Activated CD8-positive, alpha-beta memory T cell treated with anti-CD3 and anti-CD28 coated beads, Interleukin-2, amount 50 U/mL, for 24 hours (primary cell): ENCODE data around the gene ZC3H4.
"Not testable (repeated sequence)": the region's sequence is repeated elsewhere in the genome, so short reads cannot be mapped to it uniquely, and the experiment has no call there.

Experiments
- DNase-seq: peaks from one replicate; pipeline ENCODE4 v3.0.0-alpha.2; 2020; ENCODE audit errors: extremely low read depth

The ZC3H4 gene

DNA sequence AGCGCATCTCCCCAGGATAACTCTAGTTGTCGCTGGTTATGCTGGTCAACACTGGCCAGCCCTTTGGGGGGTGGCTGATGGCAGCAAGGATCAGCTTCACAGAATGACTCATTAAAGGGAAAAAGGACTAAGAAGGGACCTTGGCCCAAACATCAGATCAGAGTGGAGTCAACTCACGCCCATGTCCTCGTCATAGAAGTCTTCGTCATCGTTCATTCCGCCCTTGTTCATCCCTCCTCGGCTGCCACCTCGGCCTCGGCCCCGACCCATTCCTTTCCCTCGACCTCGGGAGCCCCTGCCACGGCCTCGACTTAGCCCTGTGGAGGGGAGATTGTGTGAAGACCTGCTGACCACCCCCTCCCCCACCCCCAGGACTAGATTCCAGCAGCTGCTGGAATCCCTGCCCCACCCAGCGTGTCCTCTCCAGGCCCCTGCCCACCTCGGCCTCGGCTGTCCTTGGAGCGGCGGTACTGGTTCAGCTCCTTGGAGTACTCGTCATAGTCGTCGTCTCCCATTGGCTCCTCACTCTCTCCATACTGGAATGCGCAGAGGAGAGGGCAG lies 28.6 kb downstream of the ZC3H4 start:
- no peak for DNase-seq

DNA sequence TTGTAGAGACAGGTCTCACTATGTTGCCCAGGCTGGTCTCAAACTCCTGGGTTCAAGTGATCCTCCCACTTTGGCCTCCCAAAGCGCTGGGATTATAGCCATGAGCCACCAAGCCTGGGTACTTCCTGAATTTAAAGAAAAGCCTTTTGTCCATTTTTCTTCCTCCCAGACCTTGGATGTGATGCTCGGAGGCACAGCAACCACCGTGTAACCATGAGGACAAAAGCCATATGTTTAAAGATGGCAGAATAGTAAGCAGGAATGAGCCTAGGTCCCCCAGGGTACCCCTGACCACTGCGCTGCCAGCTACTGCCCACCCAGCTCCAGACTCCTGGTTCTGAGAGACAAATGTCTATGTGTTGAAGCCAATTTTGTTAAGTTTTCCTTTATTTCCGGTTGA lies 31.1 kb downstream of the ZC3H4 start:
- DNase-seq, result no peak

DNA sequence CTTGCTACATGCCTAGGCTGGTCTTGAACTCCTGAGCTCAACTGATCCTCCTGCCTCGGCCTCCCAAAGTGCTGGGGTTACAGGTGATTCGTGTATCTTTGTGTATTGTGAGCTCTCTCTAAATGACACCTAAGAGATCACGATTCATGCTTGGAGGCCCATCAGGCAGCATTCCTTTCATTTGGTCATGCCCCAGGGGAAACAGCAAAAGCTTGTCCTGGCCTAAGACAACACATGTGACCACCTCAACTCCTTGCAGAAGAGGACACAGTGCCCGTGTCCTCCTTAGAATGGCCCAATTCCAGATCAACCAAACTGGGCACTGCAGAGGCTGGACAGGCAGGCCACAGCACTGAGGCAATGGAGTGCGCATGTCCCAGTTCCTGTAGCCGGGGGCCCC lies 32.5 kb downstream of the ZC3H4 start:
- no peak for DNase-seq

DNA sequence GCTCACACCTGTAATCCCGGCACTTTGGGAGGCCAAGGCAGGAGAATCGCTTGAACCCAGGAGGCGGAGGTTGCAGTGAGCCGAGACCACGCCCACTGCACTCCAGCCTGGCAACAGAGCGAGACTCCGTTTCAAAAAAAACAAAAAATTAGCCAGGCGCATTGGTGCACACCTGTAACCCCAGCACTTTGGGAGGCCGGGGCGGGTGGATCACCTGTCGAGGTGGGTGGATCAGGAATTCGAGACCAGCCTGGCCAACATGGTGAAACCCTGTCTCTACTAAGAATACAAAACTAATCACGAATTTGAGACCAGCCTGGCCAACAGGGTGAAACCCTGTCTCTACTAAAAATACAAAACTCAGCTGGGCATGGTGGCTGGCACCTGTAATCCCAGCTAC lies 35.2 kb downstream of the ZC3H4 start:
- DNase-seq, result not testable (repeated sequence)

DNA sequence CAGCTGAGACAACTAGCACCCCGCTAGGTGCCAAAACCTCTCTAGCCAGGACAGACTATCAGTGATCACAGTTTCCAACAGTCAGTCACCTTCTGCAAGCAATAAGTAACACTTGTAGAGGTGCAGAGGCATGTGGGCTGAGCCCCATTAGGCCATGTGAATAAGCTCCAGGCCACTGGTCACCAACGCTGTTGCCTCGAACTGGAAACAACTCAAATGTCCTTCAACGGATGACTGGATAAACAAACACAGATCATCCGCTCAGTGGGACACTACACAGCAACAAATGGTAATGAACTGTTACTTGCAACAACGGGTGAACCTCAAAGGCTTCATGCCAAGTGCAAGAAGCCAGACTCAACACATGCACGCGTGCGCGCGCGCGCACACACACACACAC lies 37.6 kb downstream of the ZC3H4 start:
- DNase-seq, result no peak

DNA sequence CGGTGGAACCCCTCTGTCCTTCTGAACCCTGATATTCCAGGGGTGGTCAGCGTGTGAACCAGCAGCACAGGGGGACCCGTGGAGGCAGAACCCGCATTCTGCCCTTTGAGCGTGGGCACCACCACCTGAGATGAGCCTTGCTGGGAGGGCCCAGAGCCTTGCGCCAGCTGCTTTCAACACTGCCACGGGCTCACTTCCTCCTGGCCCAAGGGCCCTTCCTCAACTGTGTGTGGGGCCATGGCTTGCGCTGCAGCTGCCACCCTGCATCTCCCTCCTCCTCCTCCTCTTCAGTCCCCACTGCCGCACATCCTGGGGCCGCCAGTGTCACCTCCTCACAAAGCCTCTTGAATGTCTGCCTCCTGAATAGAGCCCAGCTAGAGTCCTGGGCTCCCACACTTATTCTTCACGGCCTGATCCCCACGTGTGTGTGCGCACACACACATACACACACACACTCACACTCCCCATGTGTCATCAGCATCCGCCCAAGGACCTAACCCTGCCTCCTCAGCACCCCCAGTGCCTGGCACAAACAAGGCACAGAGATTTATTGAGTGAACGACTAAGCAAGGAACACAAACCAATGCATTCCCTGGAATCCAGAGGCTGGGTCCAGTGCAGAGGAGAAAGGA lies 38.3 kb downstream of the ZC3H4 start:
- no peak for DNase-seq

DNA sequence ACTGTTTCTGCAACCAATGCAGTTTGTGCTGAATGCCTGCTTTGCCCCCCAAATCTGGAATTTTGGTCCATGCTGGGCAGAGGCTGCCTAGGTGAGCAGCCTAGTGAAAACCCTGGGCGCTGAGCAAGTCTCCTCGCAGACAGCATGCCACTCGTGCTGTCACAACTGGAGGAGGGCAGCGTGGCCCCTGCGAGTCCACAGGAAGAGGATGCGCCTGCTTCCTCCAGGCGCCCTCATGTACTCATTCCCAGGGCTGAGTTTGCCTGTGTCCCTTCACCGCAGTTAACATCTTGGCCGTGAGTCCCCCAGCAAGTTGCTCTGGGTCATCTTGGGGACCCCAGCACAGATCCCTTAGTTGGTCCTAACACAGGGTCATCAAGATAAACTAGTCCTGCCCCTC lies 39.0 kb downstream of the ZC3H4 start:
- DNase-seq, result no peak

DNA sequence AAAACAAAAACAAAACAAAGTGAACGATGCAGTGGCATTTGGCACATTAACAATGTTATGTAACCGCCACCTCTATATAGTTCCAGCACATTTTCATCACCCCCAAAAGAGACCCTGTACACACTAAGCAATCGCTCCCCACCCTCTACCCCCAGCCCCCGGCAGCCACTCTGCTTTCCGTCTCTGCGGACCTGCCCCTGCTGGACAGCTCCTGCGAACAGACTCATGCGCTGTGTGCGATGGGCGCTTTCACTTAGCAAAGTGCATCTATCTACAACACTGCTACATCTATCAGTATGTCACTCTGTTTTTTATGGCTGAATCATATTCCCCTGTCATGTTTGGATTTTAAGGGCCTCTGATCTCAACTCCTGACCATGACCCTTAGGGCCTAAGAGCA lies 40.0 kb downstream of the ZC3H4 start:
- no peak for DNase-seq

DNA sequence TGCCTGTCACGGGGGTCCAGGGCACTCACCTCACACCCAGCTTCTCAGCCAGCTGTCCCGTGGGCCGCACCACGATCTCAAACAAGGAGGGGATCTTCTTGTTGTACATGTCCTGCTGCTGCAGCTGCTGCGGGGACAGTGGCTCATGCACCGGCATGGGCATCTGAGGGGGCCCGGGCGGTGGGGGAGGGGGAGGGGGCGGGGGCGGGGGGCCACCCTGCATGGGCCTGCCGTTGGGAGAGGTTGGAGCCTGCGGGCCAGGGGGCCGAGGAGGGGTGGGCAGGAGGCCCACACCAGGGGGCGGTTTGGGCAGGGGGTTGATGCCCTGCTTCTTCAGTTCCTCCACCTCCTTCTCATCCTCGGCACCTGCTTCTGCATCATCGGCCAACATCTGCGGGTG lies 41.3 kb downstream of the ZC3H4 start:
- DNase-seq, result no peak

DNA sequence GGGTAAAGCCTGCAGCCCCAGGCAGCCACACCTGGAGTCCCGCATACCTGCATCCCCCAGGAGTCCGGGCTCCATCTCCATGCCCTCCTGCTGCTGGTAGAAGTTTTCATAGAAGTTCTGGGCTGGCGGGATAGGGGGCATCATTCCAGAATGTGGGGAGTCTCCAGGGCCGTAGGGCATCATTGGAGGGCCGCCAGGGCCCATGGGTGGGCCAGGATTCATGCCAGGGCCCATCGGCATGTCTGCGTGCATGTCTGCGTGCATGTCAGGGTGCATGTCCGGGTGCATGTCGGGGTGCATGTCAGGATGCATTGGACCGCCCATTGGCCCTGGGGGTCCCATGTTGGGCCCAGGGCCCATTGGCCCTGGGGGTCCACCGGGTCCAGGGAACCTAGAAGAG lies 41.8 kb downstream of the ZC3H4 start:
- no peak for DNase-seq

DNA sequence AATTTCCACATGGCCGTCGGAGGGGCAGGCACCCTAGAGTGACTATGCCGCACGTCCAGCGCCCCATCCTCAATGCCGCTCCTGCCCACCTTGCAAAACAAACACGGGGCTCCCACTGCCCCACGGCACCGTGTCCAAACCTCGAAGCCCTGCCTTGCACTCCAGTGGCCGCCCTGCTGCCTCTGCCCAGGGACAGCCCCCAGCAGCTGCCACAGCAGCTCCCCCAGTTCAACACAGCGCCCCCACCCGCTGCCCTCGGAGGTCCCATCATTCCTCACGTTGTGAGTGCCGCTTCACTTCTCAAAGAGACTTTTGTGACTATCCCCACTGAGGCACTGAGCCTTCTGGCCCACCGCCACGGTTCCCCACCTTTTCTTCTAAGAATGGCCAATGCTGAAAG lies 42.8 kb downstream of the ZC3H4 start:
- DNase-seq, result no peak

DNA sequence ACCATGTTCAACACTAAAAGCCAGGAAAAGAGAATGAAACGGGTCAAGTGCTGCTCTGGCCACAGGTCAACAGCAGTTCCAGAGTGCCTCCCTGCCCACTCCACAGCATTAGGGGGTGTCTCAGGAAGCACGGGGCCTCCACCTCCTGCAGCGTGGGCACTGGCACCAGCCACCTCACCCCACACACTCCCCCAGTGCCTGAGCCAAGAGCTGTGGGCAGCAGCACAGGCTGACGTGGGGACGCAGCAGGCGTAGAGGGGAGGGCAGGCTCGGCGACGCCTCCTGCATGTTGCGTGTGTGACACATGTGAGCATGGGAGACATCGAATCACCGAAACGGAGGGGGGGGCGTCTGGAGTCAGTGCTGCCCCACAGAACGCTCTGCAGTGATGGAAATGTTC lies 43.8 kb downstream of the ZC3H4 start:
- no peak for DNase-seq

DNA sequence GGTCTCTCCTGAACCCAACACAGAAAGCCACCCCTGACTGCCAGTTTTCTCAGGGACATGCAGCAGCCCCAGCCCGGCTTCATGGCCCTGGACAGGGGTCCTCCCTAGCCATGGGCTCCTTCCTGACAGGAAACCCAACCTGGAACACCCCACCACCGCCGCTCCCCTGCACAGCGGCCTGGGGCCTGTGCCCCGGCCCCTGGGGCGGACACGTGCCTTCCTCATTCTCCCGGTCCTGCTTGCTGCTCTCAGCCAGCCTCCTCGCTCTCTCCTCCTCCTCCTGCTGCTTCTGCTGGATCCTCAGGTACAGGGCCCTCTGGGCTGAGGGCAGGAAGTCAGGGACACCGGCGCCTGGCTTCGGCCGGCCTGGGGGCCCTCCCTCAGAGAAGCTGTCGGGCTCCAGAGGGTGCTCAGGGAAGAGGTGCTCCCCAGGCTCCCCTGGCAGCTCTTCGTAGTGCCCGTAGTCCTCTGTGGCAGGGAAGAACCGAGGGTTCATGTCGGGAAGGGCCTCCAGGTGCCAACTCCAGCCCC lies 44.6 kb downstream of the ZC3H4 start:
- no peak for DNase-seq

DNA sequence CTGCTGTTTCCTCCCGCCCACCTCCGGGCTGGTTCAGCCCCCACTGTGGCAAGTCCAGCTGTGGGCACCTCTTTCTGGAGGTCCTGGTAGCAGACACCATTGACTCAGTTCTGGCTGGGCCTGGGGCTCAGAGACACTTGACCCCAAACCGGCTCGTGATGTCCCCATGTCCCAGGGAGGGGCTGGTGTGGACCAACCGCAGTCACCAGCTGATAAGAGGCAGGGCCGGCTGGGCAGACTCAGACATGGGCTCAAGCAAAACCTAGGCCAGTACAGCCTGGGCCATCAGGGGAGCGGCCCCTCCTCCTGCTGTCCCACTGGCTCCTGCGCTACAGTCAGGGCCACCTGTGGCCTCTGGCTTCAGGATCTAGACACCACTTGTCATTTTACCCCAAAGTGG lies 45.3 kb downstream of the ZC3H4 start:
- DNase-seq, result no peak

DNA sequence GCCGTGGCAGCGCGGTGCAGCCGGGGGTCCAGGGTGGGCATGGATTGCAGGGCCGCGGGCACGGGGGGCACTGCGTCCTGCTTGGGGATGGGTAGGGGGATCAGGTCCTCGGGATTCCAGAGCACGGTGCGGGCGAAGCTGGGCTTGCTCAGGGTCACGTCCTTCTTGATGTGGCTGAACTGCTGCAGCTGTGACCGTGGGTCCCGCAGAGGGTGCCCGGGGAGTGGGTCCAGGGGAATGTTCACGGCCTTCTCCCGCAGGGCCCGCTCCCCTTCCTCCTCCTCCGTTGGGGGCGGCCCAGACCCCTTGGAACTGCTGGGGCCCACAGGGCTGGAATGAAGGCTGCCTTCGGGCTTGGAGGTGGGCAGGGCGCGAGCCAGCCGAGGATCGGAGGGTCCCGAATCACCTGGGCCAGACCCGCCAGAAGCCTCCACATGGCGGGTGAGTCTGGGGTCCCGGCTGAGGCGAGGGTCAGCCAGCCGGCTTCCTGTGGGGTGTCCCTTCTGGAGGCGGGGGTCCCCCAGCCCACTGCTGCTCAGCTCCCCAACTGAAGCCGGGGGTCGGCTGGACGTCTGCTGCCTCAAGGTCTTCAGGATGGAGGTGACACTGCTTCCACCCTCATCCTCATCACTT lies 46.2 kb downstream of the ZC3H4 start:
- DNase-seq, result no peak

DNA sequence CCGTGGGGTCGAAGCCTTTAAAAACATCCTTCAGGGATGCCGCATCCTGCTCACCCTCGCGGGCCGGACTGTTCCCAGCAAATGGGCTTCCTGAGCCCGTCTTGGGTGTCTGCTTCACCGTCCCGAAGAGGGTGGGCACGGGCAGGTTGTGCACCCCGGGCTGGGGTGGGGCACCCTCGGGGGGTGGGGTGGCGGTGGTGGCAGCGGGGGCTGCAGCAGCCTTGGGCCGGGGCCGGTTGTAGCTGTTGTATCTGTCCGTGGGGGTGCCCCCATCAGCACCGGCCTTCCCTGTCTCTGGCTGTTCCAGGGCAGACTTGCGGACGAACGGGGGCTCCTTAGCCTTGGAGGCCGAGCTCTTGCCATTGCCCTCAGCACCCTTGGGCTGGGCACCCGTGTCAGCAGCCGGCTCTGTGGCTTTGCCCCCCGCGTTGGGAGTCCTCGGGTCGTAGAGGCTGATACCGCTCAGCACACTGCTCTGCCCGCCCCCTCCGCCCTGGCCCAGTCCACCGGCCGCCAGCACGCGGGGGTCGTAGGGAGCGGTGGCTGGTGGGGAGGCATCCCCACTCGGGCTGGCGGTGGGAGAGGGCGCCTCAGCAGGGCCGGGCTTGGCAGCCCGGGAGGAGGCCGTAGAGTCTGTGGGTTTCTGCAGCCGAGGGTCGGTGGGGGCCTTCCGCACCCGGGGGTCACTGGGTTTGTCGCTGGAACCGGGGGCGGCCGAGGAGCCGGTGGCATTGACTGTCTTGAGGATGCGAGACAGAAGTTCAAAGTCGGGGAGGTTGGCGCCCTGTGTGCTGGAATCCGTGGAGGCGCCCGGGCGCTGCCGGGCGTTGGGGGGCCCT lies 47.0 kb downstream of the ZC3H4 start:
- no peak for DNase-seq

DNA sequence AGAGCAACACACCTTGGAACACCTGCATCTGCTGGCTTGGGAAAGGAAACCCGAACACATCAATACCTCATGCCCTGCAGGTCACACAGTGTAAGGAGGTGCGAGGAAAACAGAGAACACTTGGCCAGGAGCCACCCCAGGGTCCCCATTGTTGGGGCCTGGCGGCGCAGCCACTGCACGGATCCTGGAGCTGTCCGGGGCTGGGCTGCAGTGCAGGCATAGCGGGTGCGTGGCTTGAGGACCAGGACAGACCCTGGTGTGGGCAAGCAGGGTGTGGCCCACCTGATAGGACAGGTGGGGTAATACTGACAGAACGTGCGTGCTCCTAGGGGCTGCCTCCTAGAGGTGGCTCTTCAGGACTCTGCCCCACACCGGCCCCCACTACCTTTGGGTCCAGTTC lies 48.3 kb downstream of the ZC3H4 start:
- DNase-seq, result no peak

DNA sequence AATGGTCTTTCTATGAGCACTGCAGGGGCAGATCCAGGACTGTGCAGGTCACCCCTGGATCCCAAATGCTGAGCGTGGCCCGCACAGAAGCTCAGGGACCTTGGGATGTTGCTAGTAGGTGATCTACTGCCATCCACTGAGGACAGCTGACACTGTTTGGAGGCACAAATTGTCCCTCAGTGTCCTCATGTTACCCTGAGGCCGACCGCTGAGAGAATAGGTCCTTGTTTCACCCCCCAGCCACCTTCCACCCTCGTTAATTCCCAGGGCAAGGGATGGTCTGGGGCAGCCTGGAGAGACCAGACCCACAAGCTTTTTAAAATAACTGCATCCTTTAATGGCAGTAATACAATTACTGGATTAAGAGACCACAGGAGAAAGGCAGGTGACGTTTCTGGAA lies 49.7 kb downstream of the ZC3H4 start:
- no peak for DNase-seq

DNA sequence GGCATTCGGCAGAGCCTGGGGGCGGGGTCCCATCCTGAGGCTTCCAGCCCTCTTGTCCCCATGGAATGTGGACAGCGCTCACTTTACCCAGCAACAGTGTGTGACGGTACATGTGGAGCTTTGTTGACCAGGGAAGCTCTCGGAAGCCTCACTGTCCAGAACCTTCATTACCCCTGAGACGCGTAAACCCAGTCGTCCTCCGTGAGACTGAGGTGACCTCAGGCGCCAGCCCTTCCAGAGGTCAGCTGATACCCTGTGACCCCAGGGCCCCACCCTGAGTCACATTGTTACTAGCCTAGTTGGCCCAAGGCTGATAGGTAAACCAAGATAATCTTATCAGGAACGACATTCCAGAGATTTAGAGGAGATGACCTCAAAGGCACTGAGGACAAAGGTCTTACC lies 55.0 kb downstream of the ZC3H4 start:
- no peak for DNase-seq

DNA sequence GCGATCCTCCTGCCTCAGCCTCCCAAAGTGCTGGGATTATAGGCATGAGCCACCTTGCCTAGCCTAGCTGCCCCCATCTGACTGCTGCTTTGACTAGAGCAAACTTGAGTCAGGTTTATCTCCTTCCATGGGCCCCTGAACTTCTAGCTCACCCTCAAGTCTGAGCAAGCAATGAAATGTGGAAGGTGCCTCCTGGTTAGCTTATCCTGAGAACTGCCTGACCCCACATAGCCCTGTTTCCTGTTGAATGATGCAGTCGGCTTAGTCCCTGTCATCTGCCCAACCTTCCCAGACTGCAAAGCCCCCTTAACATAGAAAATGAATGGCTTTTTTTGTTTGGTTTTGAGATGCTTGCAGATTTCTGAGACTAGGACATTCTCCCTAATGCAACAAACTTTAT lies 56.2 kb downstream of the ZC3H4 start:
- DNase-seq, result no peak

DNA sequence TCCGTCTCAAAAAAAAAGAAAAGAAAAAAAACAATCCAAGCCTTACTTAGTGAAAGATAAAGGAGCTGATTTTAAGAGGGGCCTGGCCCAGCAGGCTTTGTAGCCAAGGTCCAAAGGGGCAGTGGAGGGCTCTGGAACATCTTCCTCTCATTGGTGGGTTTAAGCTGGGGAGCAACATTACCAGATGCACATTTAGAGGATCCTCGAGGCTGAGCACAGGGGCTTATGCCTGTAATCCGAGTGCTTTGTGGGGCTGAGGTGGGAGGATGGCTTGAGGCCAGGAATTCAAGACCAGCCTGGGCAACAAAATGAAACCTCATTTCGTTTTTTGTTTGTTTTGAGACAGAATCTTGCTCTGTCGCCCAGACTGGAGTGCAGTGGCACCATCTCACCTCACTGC lies 57.2 kb downstream of the ZC3H4 start:
- no peak for DNase-seq

DNA sequence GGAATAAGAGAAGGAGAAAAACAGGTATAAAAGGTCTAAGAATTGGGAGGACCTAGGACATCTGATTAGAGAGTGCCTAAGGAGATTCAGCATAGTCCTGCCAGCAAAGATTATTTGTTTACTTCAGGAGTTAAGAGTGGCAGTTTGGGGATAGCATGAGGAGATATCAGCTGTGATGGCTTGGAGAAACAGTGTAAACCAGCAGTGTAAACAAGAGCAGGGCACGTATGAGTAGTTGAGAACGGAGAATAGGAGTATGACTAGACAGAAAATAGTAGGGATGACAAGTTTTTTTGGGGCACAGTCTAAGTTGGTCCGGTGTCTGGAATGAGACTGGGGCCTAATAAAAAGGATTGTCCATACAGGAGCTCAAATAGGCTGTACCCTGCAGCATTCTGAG lies 63.0 kb downstream of the ZC3H4 start:
- not testable (repeated sequence) for DNase-seq

DNA sequence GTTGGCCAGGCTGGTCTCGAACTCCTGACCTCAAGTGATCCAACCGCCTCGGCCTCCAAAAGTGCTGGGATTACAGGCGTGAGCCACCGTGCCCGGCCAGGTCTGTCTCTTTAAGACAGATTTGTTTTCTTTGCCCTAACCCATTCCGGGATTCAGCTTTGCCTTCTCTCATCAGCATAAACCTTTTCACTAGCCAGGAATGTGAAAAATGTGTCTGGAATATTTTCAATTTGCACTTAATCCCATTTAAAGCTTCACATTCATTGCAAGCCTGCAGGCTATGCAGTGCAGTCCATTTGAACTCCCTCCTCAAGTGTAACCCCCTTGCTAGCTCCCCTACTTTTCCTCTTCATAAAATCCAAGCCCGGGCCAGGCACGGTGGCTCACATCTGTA lies 64.3 kb downstream of the ZC3H4 start:
- no peak for DNase-seq
